GM18507 (cell line): ENCODE data around the gene LENEP.

Source experiments
- DNase-seq: peaks from one replicate; pipeline ENCODE4 v3.0.0; 2011; ENCODE audit warnings: low read depth; ENCODE audit not compliant: insufficient read length; ENCODE audit errors: extremely low spot score
- FAIRE-seq: peaks from 2 replicates; lab custom pipeline; 2011; peaks lifted over from hg19 to GRCh38; lab: Jason Lieb, UNC

The LENEP gene

GRCh38 chr1:155007251-155007828, 14.0 kb downstream of the LENEP start:
- FAIRE-seq: no peak
- no peak for DNase-seq

DNA sequence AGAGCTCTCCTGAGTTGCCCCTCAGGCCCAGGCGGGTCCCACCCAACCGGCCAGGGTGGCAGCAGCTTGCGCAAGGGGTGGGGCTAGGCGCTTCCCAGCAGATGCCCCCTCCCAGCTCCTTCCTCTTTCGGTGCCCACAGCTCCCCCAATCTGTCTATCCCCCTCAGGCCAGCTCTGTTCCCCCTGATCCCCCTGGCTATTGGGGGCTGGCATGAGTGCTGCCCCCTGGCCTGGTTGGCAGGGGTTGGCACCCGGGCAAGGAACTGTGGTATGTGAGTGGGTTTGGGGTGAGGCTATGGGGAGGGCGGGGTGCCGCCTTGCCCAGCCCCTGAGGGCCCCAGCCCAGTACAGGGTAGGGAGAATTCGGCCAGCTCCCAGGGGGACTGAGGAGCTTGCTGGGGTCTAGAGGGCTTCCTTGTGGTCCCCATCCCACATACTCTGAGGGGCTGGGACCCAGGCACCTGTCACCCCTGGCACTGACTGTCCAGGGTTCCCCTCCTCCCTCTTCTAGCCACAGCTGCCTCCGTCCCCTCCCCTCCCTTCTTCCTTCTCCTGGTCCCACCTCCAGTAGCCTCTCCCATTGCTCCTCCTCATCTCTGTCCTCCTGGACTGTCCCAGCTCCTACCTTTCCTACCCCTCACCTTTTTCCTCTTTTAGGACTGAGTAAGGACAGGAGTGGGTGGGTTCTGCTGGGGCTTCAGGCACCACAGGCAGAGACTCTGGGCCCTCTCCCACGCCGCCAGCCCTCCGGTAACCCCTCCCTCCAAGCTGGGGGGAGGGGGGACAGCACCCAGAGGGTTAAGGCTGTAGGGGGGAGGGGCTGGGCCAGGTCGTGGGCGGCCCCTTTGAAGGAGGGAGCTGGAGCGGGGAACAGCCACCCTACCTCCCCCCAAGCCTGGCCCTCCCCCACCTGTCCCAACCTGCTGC, 14.9 kb downstream of the LENEP start:
- FAIRE-seq: no peak
- DNase-seq: no peak

GRCh38 chr1:155009221-155009711, 15.9 kb downstream of the LENEP start:
- DNase-seq (no peak), FAIRE-seq (no peak)

DNA sequence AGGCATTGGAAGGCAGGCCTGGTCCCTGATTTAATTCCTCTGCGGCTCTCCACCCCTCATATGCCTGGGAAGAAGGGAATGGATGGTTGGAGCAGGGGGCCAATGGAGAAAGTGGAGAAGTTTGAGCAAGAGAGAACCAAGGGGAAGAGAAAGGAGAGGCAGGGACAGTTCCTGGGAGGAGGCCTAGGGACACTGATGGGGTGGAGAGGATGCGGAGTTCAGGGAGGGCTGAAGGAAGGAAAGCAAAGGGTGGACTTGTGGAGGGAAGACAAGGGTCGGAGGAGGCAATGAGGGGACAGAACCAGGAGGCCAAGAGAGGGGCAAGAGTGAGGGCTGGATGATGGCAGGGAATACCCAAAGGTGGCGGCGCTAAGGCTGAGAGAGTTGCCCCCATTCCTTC, 16.4 kb downstream of the LENEP start:
- DNase-seq (no peak), FAIRE-seq (no peak)

DNA sequence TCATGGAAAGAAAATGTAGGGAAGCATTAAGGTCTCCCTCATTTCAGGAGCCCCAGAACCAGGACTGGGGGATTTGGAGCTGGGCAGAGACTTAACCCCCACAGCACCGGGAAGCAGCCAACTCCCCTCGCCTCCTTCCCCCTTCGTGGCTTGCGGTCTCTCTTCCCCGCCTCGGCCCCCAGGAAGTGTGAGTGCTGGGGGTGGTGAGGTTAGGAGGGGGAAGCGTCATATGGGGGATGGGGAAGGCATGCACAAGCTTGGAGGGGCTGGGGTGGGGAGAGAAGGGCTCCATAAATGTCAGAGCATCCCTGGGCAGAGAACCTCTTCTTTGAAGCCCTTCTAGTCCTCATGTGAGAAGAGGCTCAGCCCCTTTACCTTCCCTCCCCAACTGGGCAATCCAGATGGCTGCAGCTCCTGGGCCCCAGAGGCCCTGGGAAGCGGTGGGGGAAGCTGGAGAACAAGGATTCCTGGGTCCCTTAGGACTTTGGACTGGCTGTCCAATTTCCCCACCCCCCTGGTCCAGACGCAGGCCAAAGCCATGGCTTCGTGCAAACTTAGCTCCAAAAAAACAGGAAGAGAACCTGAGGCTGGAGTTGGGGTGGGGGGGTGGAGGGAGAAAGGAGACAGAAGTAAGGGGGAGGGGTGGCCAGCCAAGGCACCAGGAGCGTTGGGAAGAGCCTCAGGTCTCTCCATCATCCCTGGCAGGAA, 17.0 kb downstream of the LENEP start:
- no peak for FAIRE-seq
- no peak for DNase-seq

- no peak for DNase-seq
These were observed 17.6 kb downstream of the LENEP start for GRCh38 chr1:155011004-155011416.

DNA sequence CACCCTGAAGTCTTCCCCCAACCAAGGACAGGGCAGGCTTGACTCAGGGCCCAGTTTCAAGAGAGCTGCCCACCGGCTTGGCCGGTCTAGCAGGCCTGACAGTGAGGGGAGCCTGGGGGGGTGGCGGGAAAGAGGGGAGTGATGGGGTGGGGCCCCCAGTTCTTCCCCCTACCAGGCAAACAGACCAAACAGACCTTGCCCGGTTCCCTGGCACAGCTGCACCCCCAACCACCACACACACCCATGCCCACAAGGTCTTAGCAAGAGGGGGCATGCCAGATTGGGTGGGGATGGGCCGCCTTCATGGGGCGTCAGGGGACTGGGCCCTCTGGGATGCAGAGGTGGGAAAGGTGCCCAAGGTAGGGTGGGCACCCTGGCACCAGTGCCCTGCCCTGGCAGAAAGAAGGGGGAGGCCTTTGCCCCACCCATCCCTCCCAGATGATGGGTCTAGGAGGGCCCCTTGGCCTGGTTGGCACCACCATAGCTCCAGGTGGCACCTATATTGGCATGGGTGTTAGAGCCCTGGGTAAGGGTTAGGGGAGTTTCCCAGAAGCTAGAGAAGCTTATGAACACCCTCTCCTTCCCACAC, 18.1 kb downstream of the LENEP start:
- FAIRE-seq (no peak), DNase-seq (no peak)

More at GRCh38 chr1:155011004-155011416, 17.6 kb downstream of the LENEP start:
- FAIRE-seq: no peak

GRCh38 chr1:155012026-155012546, 18.7 kb downstream of the LENEP start:
- FAIRE-seq: no peak
- DNase-seq: no peak

DNA sequence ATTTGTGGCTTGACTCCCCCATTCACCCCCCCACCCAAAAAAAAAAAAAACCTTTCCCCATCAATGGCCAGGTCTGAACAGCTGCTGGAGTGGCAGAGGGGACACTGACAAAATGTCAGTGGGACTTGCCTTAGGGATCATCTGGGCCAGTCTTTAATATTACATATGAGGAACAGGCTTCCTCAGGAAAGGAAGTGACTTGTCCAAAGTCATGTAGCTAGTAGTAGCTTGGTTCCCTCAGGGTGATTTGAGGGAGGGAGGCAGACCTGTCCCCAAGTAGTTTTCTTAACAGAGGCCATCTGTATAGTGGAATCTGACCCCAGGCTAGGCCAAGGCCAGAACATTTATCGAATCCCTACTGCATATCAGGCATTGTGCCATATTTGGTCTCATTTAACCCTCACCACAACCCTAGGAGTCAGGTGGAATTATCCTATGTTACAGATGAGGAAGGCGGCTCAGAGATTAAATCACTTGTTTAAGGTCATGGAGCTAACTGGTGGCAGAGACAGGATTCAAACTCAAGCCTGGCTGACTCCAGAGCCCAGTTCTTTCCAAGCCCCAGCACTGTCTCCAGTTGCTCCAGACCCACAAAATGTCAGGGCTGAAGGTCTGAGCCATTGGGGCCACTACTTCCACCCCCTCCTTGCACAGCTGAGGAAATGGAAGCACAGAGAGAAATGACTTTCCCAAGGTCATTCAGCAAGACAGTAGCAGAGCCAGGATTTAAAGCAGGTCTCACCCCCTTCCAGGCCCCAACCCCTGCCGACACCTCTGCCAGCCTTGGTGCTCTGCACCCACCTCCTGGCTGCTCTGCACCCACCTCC, 19.6 kb downstream of the LENEP start:
- DNase-seq: no peak
- FAIRE-seq: no peak

- FAIRE-seq: no peak
These were observed 20.2 kb downstream of the LENEP start for GRCh38 chr1:155013632-155014031.

DNA sequence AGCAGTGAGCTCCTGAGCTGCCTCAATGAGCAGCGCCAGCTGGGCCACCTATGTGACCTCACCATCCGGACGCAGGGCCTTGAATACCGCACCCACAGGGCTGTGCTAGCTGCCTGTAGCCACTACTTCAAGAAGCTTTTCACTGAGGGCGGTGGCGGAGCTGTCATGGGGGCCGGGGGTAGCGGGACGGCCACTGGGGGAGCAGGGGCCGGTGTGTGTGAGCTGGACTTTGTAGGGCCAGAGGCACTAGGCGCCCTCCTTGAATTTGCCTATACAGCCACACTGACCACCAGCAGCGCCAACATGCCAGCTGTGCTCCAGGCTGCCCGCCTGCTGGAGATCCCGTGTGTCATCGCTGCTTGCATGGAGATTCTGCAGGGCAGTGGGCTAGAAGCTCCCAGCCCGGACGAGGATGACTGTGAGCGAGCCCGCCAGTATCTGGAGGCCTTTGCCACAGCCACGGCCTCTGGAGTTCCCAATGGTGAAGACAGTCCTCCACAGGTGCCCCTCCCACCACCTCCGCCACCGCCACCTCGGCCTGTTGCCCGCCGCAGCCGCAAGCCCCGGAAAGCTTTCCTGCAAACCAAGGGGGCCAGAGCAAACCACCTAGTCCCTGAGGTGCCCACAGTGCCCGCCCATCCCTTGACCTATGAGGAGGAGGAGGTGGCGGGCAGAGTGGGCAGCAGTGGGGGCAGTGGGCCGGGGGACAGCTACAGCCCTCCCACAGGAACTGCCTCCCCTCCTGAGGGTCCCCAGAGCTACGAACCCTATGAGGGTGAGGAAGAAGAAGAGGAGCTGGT, 21.5 kb downstream of the LENEP start:
- no peak for FAIRE-seq
- DNase-seq: no peak

More at GRCh38 chr1:155013632-155014031, 20.2 kb downstream of the LENEP start:
- no peak for DNase-seq

DNA sequence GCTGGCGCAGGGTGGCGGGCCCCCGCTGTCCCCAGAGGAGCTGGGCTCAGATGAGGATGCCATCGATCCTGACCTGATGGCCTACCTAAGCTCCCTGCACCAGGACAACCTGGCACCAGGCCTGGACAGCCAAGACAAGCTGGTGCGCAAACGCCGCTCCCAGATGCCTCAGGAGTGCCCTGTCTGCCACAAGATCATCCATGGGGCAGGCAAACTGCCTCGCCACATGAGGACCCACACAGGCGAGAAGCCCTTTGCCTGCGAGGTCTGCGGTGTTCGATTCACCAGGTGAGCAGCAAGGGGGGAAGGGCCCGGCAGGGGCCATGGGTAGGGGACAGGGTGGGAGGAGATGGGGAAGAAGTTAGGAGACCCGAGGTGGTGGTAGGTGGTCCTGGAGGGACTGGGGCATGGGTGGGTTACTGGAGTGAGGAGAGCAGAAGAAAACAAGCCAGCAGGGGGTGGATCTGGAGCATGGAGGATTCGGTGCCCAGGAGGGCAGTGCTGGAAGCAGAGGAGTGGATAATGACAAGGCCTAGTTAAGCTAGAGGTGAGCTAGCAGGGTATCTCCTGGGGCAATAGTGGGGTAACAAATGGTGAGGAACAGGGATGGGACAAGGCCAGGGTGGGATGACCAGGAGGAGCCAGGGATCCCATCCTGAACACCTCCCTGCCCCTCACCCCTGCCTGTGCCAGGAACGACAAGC, 22.3 kb downstream of the LENEP start:
- DNase-seq: no peak
- no peak for FAIRE-seq

- FAIRE-seq (no peak), DNase-seq (no peak)
These were observed 22.9 kb downstream of the LENEP start for GRCh38 chr1:155016231-155016831.

- FAIRE-seq (peak; percentile 84), DNase-seq (peak; percentile 78)
These were observed 23.9 kb downstream of the LENEP start for GRCh38 chr1:155017041-155017945.

- DNase-seq (no peak), FAIRE-seq (no peak)
These were observed 24.5 kb downstream of the LENEP start for GRCh38 chr1:155017946-155018316.
